H1 (cell line): ENCODE measurements around the gene RAB31. TPM values are rescaled to one million over a fixed set of nuclear protein-coding genes. Genes with fewer than 3 reads are reported as not detected.

Experiments used
- CTCF ChIA-PET: fragments of 300-600 bp; sonication (Branson Sonifier 250); formaldehyde crosslinking; loops from one replicate; lab custom pipeline; 2021; ENCODE audit not compliant: partially characterized antibody; lab: Charles Lee
- POLR2A ChIA-PET: fragments of 300-600 bp; sonication (Branson Sonifier 250); formaldehyde crosslinking; loops from one replicate; lab custom pipeline; 2021; ENCODE audit warnings: inconsistent platforms; ENCODE audit not compliant: partially characterized antibody; lab: Charles Lee
- DNase-seq, 2 experiments: peaks; one replicate each; pipeline versions ENCODE4 v3.0.0 to v3.0.0-alpha.2; 2010 to 2022; ENCODE audit warnings: low spot score in 2 of 2, low read depth in 1 of 2, mixed read lengths in 1 of 2
- FAIRE-seq: peaks from 2 replicates; lab custom pipeline; 2011; peaks lifted over from hg19 to GRCh38; lab: Jason Lieb, UNC
- H2AFZ ChIP-seq: 2 replicates; pipeline ENCODE4 v1.8.1; 2012; ENCODE audit warnings: low read length, inconsistent platforms
- H2AK5ac ChIP-seq: 2 replicates; pipeline ENCODE4 v1.6.1; 2013; ENCODE audit warnings: low read depth, low read length
- H2BK120ac ChIP-seq: replicated peaks from 2 replicates; pipeline ENCODE3; 2013; ENCODE audit warnings: low read depth, low read length, inconsistent platforms
- H2BK12ac ChIP-seq: 2 replicates; pipeline ENCODE4 v1.6.1; 2013; ENCODE audit warnings: low read depth, low read length
- H2BK15ac ChIP-seq: 2 replicates; pipeline ENCODE4 v1.6.1; 2013; ENCODE audit warnings: low read length
- H2BK20ac ChIP-seq: 2 replicates; pipeline ENCODE4 v1.6.1; 2013; ENCODE audit warnings: low read length
- H2BK5ac ChIP-seq: 2 replicates; pipeline ENCODE4 v1.6.1; 2013; ENCODE audit warnings: low read depth, low read length
- H3K14ac ChIP-seq: 2 replicates; pipeline ENCODE4 v1.6.1; 2013; ENCODE audit warnings: inconsistent platforms; ENCODE audit not compliant: insufficient read length
- H3K18ac ChIP-seq: 2 replicates; pipeline ENCODE4 v1.6.1; 2013; ENCODE audit warnings: low read length; ENCODE audit errors: extremely low read depth
- H3K23ac ChIP-seq: 2 replicates; pipeline ENCODE4 v1.6.1; 2013; ENCODE audit warnings: inconsistent platforms; ENCODE audit not compliant: insufficient read length
- H3K23me2 ChIP-seq: 2 replicates; pipeline ENCODE4 v1.6.1; 2013; ENCODE audit warnings: low read depth, low read length
- H3K27ac ChIP-seq: 2 replicates; pipeline ENCODE4 v1.6.1; 2011; ENCODE audit warnings: low read depth, low read length, inconsistent platforms
- H3K27me3 ChIP-seq, 4 experiments: replicated peaks in 1 of 4; 1 replicate in 1 of 4; 2 replicates in 3 of 4; pipeline versions ENCODE4 v1.6.1 to v1.8.1; 2011 to 2013; ENCODE audit warnings: low read length in 3 of 4, mild to moderate bottlenecking in 3 of 4, inconsistent platforms in 2 of 4, mixed read lengths in 2 of 4, moderate library complexity in 1 of 4; ENCODE audit not compliant: control insufficient read depth in 3 of 4, insufficient read depth in 3 of 4; ENCODE audit errors: extremely low read depth in 1 of 4
- H3K36me3 ChIP-seq, 4 experiments: 2 replicates each; pipeline versions ENCODE4 v1.6.1 to v1.8.1; 2011 to 2013; ENCODE audit warnings: mild to moderate bottlenecking in 4 of 4, low read length in 3 of 4, moderate library complexity in 2 of 4, control low read depth in 1 of 4, inconsistent platforms in 1 of 4; ENCODE audit not compliant: insufficient read depth in 4 of 4, control insufficient read depth in 2 of 4
- H3K4ac ChIP-seq: replicated peaks from 2 replicates; pipeline ENCODE3; 2013; ENCODE audit warnings: low read length, low read depth, mixed read lengths, inconsistent platforms; ENCODE audit not compliant: insufficient read length
- H3K4me1 ChIP-seq, 4 experiments: replicated peaks in 1 of 4; 1 replicate in 1 of 4; 2 replicates in 3 of 4; pipeline versions ENCODE4 v1.6.1 to v1.8.1; 2011 to 2013; ENCODE audit warnings: low read length in 3 of 4, inconsistent platforms in 2 of 4, mixed read lengths in 1 of 4; ENCODE audit not compliant: insufficient read depth in 4 of 4, control insufficient read depth in 3 of 4
- H3K4me2 ChIP-seq, 2 experiments: 2 replicates each; pipeline versions ENCODE4 v1.6.1 to v1.8.1; 2011 to 2013; ENCODE audit warnings: low read depth in 2 of 2, low read length in 2 of 2, control low read depth in 1 of 2, inconsistent platforms in 1 of 2, mild to moderate bottlenecking in 1 of 2; ENCODE audit not compliant: insufficient read depth in 1 of 2
- H3K4me3 ChIP-seq, 4 experiments: fragments of 200-600, 300-600 bp in 1 of 4; sonication (generic), shearing (Covaris generic), sonication (Bioruptor Twin) in 1 of 4; 2 replicates each; pipeline versions ENCODE4 v1.5.1 to v1.8.1; 2011 to 2016; ENCODE audit warnings: low read length in 4 of 4, low read depth in 3 of 4, control low read depth in 2 of 4, inconsistent platforms in 2 of 4, mild to moderate bottlenecking in 2 of 4, mixed read lengths in 1 of 4, moderate library complexity in 1 of 4; ENCODE audit not compliant: insufficient read depth in 2 of 4; ENCODE audit errors: extremely low read depth in 1 of 4
- H3K56ac ChIP-seq: replicated peaks from 2 replicates; pipeline ENCODE3; 2013; ENCODE audit warnings: low read depth, mild to moderate bottlenecking, mixed read lengths, low read length, inconsistent platforms; ENCODE audit not compliant: insufficient read length
- H3K79me1 ChIP-seq: 2 replicates; pipeline ENCODE4 v1.6.1; 2013; ENCODE audit warnings: low read depth, low read length, control low read depth
- H3K79me2 ChIP-seq, 2 experiments: 2 replicates each; pipeline versions ENCODE4 v1.6.1 to v1.8.1; 2012 to 2013; ENCODE audit warnings: low read length in 2 of 2, mild to moderate bottlenecking in 2 of 2, inconsistent platforms in 1 of 2; ENCODE audit not compliant: insufficient read depth in 2 of 2, control insufficient read depth in 1 of 2
- H3K9ac ChIP-seq, 4 experiments: replicated peaks in 1 of 4; 1 replicate in 1 of 4; 2 replicates in 3 of 4; pipeline versions ENCODE4 v1.6.1 to v1.8.1; 2011 to 2013; ENCODE audit warnings: low read depth in 3 of 4, low read length in 3 of 4, control low read depth in 2 of 4, mild to moderate bottlenecking in 2 of 4, moderate library complexity in 2 of 4, inconsistent platforms in 1 of 4; ENCODE audit errors: extremely low read depth in 1 of 4
- H3K9me3 ChIP-seq, 2 experiments: 2 replicates each; pipeline versions ENCODE4 v1.6.1 to v1.8.1; 2012 to 2013; ENCODE audit warnings: mild to moderate bottlenecking in 2 of 2, moderate library complexity in 2 of 2, control low read depth in 1 of 2, inconsistent platforms in 1 of 2, low read depth in 1 of 2, low read length in 1 of 2, mixed read lengths in 1 of 2; ENCODE audit not compliant: insufficient read depth in 2 of 2
- H4K20me1 ChIP-seq, 2 experiments: replicated peaks in 1 of 2; 2 replicates each; pipeline versions ENCODE3 to v1.8.1; 2011 to 2013; ENCODE audit warnings: inconsistent platforms in 2 of 2, low read length in 2 of 2, mild to moderate bottlenecking in 1 of 2; ENCODE audit not compliant: insufficient read depth in 2 of 2, control insufficient read depth in 1 of 2
- H4K5ac ChIP-seq: 2 replicates; pipeline ENCODE4 v1.6.1; 2013; ENCODE audit warnings: low read length, low read depth, mixed read lengths, inconsistent platforms; ENCODE audit not compliant: insufficient read length
- H4K8ac ChIP-seq: 2 replicates; pipeline ENCODE4 v1.8.0; 2013; ENCODE audit warnings: mild to moderate bottlenecking, moderate library complexity, low read length, inconsistent platforms; ENCODE audit not compliant: insufficient read depth; ENCODE audit errors: extremely low read depth
- H4K91ac ChIP-seq: replicated peaks from 2 replicates; pipeline ENCODE3; 2013; ENCODE audit warnings: low read length, mixed read lengths, inconsistent platforms; ENCODE audit not compliant: insufficient read length
- ATF2 ChIP-seq: IDR thresholded peaks from 2 replicates; pipeline ENCODE4 v1.6.1; 2012; ENCODE audit warnings: low read length, inconsistent platforms
- BCL11A ChIP-seq, 2 experiments: IDR thresholded peaks; one replicate each; pipeline ENCODE4 v1.6.1; 2011; ENCODE audit warnings: low read depth in 2 of 2, low read length in 2 of 2, mild to moderate bottlenecking in 2 of 2
- CBX5 ChIP-seq: fragments of 300-800, 300-1000 bp; sonication (generic); IDR thresholded peaks from 2 replicates; pipeline ENCODE4 v1.7.1; 2016; ENCODE audit warnings: antibody characterized with exemption, low read length, low read depth
- HDAC2 ChIP-seq, 2 experiments: fragments of 300-600 bp in 1 of 2; sonication (generic) in 1 of 2; IDR thresholded peaks; 2 replicates each; pipeline ENCODE4 v1.6.1; 2011 to 2012; ENCODE audit warnings: low read depth in 2 of 2, low read length in 2 of 2, mild to moderate bottlenecking in 2 of 2, moderate library complexity in 2 of 2, borderline replicate concordance in 1 of 2, inconsistent platforms in 1 of 2
- KDM1A ChIP-seq: fragments of 200-600, 300-600 bp; sonication (generic); IDR thresholded peaks from 2 replicates; pipeline ENCODE4 v1.7.1; 2016; ENCODE audit warnings: mild to moderate bottlenecking, low read length, borderline replicate concordance
- NRF1 ChIP-seq: IDR thresholded peaks from 2 replicates; pipeline ENCODE4 v1.6.1; 2011; ENCODE audit warnings: mild to moderate bottlenecking, low read depth, low read length, improper control_type of control experiment
- RBBP5 ChIP-seq: IDR thresholded peaks from 2 replicates; pipeline ENCODE4 v1.7.1; 2012; ENCODE audit warnings: low read depth, mild to moderate bottlenecking, inconsistent platforms, low read length, moderate library complexity, borderline replicate concordance
- RXRA ChIP-seq: IDR thresholded peaks from 2 replicates; pipeline ENCODE4 v1.6.1; 2011; ENCODE audit warnings: low read depth, mild to moderate bottlenecking, low read length, moderate library complexity; ENCODE audit not compliant: insufficient read depth
- SIRT6 ChIP-seq: IDR thresholded peaks from one replicate; pipeline ENCODE4 v1.7.1; 2012; ENCODE audit warnings: low read length, inconsistent platforms
- SP4 ChIP-seq: IDR thresholded peaks from 2 replicates; pipeline ENCODE4 v1.6.1; 2012; ENCODE audit warnings: low read length, inconsistent platforms
- TAF7 ChIP-seq: optimal IDR thresholded peaks from 2 replicates; pipeline ENCODE3; 2011; ENCODE audit warnings: low read depth, mild to moderate bottlenecking, inconsistent platforms, low read length, moderate library complexity, borderline replicate concordance
- ZNF274 ChIP-seq: IDR thresholded peaks from 2 replicates; pipeline ENCODE4 v1.7.0; 2012; ENCODE audit warnings: low read length, borderline replicate concordance; ENCODE audit errors: extremely low read depth
- WGBS, 2 experiments: shearing (Covaris generic) in 1 of 2; methylation state at CpG; one replicate each; pipeline versions ENCODE4 v1.1.6 to v1.1.7; 2013 to 2015; ENCODE audit warnings: low lambda C conversion rate in 2 of 2, mixed read lengths in 2 of 2, inconsistent platforms in 1 of 2, low coverage in 1 of 2, missing lambda C conversion rate in 1 of 2; ENCODE audit not compliant: insufficient replicate concordance in 2 of 2, insufficient coverage in 1 of 2, insufficient read length in 1 of 2; ENCODE audit errors: extremely low coverage in 1 of 2, missing lambda C conversion rate in 1 of 2; 5-methylcytosine and 5-hydroxymethylcytosine counted together
- polyA plus RNA-seq, 7 experiments: library from polyadenylated mRNA; depleted of rRNA in 3 of 7; stranded (reverse) in 5 of 7; unstranded in 2 of 7; fragments of >200 nt in 5 of 7; fragments of 200-250 nt in 2 of 7; gene quantifications; 1 replicate in 5 of 7; 2 replicates in 1 of 7; 4 replicates in 1 of 7; pipeline versions ENCODE4 v1.2.1 to v1.2.3, GENCODE V29; 2011 to 2013; ENCODE audit warnings: missing spikeins in 2 of 7, mixed read lengths in 2 of 7
- total RNA-seq: library from RNA; stranded (reverse); fragmentation: NEBNext Ultra II Directional; extraction: Animal tissue kit (Norgen Biotek cat#: 25700); gene quantifications from 2 replicates; pipeline ENCODE4 v1.2.1, GENCODE V29; 2021

Gene RAB31
- total and polyA plus RNA-seq, 2 of the 8 experiments (the other 6 are each of a cell fraction or from before 2014, with no cell fraction given), result 15.2 to 40.9 TPM

- H3K9me3 ChIP-seq, result no peaks in the 10 kb centered on the region
- WGBS, 2 experiments, result 92% methylated on average over 3 of the region's 3 CpGs; no CpG with 5 or more reads in 1 of the 2 experiments
- H3K23me2 ChIP-seq, result peaks cover 4% of the 10 kb centered on the region; the same call in 1 of the 2 replicates
- no peak overlapping the region for H3K4me2 ChIP-seq
- H4K20me1 ChIP-seq, result peaks cover 0 to 4% of the 10 kb centered on the region in 2 experiments
- DNase-seq, result no peak
- no peak overlapping the region for H2BK120ac ChIP-seq
- no peaks in the 10 kb centered on the region; a peak in 1 of 7 replicates for H3K4me1 ChIP-seq
- H3K79me1 ChIP-seq, result no peaks in the 10 kb centered on the region; the same call in 1 of the 2 replicates
- no peak for FAIRE-seq
- no peak overlapping the region for H3K56ac ChIP-seq
- no peaks in the 10 kb centered on the region for H3K27me3 ChIP-seq
- H3K79me2 ChIP-seq, result no peaks in the 10 kb centered on the region
- H4K91ac ChIP-seq, result no peak overlapping the region
- H3K4me3 ChIP-seq, result no peak overlapping the region
- H3K23ac ChIP-seq, result no peak overlapping the region
- no peak overlapping the region for H3K9ac ChIP-seq
- H2BK15ac ChIP-seq, result no peak overlapping the region
- no peak overlapping the region for H2AFZ ChIP-seq
- H4K8ac ChIP-seq, result no peak overlapping the region
- CTCF ChIA-PET, result no interaction called here
- no peak overlapping the region for H2BK20ac ChIP-seq
- H3K18ac ChIP-seq, result no peak overlapping the region
- POLR2A ChIA-PET, result no interaction called here
- no peak overlapping the region for H2AK5ac ChIP-seq
- H3K36me3 ChIP-seq, result no peaks in the 10 kb centered on the region; a peak in 1 of 8 replicates
- no peak overlapping the region for H4K5ac ChIP-seq
- H3K4ac ChIP-seq, result no peak overlapping the region
- no peak overlapping the region for H3K27ac ChIP-seq
- no peak overlapping the region for H2BK12ac ChIP-seq
- no peak overlapping the region for H2BK5ac ChIP-seq
- no peak overlapping the region for H3K14ac ChIP-seq
- no peak for TF ChIP-seq CBX5
- no peak for TF ChIP-seq TAF7
- no peak for TF ChIP-seq RBBP5
- no peak for TF ChIP-seq ATF2
- no peak for TF ChIP-seq NRF1
- TF ChIP-seq BCL11A (IDR thresholded peaks at IDR 0.05; ENCODE audit: low read depth in 2 of 2, low read length in 2 of 2), result no peak
- TF ChIP-seq SIRT6, result no peak
- TF ChIP-seq ZNF274, result no peak
- TF ChIP-seq SP4, result no peak
- no peak for TF ChIP-seq RXRA
- TF ChIP-seq KDM1A, result no peak
- TF ChIP-seq HDAC2 (IDR thresholded peaks at IDR 0.05; ENCODE audit: borderline replicate concordance in 1 of 2, low read depth in 2 of 2, low read length in 2 of 2), result no peak
These were observed 116.9 kb downstream of the RAB31 start for GRCh38 chr18:9824952-9825371.
